Activated CD8-positive, alpha-beta memory T cell treated with anti-CD3 and anti-CD28 coated beads, Interleukin-2, amount 50 U/mL, for 1 hour (primary cell): ENCODE data around the gene CDH13.

ENCODE experiments used
- DNase-seq: peaks from one replicate; pipeline ENCODE4 v3.0.0-alpha.2; 2020; ENCODE audit errors: extremely low read depth

Gene CDH13

DNA sequence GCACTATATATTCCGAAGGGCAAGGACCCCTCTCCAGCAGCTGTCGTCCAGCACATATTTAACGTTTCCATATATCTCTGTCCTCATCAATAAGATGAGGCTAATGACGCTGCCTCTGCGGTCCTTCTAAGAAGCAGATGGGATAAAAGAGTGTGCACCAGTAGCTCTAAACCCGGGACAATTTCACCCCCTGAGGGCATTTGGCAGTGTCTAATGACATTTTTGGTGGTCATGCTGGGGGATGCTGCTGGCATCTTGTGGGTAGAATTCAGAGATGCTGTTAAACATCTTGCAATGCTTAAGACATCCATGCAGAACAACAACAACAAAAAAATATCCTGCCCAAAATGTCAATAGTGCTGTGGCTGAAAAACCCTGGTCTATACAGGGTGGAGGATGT lies 372.9 kb downstream of the CDH13 start:
- no peak for DNase-seq

DNA sequence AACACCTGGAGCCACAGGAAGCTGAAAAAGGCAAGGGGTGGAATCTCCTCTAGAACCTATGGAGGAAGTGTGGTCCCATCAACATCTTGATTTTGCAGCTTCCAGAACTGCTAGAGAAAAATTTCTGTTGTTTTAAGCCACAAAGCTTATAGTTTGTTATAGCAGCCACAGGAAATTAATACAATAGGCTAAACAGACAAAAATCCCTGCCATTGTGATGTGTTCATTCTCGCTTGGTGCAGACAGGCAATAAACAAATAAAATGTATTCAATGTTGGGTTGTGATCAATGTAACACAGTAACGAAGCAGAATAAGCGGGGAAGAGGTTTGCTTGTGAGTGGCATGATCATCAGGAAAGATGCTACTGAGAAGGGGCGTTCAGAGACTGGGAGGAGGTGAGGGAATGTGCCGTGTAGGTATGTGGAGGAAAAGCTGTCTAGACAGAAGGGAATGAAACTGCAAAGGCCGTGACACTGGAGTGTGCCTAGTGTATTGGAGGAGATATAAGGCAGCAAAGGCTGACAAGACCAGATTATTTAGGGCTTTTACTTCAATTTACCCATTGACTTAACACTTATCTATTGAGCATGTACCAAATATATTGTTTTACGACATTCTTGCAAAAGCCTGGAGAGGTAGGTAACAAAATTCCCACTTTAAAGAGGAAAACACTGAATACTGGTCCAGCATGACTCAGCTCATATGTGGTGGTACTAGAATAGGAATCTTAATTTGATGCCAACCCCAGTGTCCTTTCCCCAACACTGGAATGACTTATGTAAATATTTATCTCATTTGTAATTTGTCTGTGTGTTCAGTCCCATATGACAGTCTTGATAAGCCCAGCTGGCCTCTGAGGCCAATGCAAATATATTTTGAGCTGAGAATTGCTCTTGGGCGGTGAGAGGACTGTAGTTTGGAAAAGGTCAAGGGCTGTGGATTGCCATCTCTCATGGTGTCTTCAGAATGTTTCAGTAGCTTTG lies 375.9 kb downstream of the CDH13 start:
- DNase-seq: no peak

- no peak for DNase-seq
Observed at GRCh38 chr16:83004868-83005652, 378.3 kb downstream of the CDH13 start.

DNA sequence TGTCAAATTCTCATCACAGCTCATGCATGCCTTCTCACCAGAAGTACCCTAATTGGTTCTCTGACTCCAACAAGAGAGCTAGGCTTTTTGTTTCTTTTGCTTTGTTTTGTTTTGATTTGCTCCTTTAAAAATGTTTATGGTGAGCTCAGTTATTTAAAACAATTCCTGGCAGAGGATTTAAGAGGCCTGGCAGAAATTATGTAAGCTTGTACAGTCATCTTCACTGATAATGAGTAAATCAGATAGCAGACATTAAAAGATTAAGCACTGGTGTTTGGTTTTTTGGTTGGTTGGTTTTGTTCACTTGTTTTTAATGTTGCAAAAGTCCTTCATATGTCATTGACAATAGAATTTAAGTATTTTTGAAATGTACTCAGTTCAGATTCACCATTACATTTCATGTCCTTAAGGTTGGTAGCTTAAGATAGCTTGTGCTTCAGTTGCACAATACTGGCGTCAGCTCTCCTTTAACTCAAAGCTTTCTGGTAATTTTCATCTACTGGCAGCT lies 378.9 kb downstream of the CDH13 start:
- DNase-seq: no peak

GRCh38 chr16:83010776-83011720 lies 384.3 kb downstream of the CDH13 start:
- DNase-seq: no peak

- no peak for DNase-seq
Observed at GRCh38 chr16:83011939-83012338, 385.2 kb downstream of the CDH13 start.

DNA sequence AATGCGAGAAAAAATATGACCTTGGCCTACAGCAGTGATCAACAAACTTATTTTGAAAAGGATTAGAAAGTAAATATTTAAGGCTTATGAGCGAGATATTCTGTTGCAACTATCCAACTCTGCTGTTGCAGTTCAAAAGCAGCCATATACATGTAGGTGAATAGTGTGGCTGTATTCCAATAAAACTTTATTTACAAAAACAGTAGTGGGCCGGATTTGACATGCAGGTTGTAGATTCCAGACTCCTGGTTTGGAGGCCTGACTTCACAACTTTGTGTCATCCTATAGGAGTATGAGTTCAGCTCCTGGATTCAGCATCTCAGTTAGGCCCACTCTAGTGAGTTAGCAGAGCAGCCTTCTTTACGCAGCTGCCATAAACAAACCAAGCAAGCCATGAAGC lies 386.3 kb downstream of the CDH13 start:
- no peak for DNase-seq

DNA sequence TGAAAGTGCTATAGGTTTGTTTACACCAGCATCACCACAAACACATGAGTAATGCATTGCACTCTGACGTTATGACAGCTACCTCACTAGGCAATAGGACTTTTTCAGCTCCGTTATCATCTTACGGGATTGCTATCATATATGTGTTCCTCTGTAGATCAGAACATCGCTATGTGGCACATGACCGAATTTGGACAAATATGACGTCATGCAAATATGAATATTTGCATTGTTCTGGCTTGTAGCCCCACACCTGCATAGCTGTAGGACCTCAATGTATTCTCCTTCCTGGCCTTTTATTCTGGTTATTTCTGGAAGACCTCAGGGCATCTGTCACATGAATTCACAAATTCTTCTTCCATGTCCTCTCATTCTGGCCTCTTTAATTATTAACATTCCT lies 393.2 kb downstream of the CDH13 start:
- DNase-seq: no peak

DNA sequence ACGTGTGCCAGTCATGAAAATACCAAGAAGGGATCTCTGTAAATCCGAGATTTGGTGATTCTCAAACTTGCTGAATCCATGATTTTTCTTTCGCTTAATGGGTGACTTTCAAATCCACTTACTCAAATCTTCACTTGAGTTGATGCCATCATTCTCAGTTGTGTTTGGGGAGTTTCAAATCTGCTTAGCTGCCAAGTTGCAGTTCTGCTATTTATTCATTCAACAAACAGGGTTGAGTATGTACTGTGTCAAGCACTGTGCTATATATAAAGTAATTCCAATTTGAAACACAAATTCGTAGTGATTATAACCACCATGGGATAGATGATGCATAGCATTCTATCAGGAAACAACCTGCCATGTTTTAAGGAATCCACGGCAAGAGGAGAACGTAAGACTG lies 394.3 kb downstream of the CDH13 start:
- DNase-seq: no peak

DNA sequence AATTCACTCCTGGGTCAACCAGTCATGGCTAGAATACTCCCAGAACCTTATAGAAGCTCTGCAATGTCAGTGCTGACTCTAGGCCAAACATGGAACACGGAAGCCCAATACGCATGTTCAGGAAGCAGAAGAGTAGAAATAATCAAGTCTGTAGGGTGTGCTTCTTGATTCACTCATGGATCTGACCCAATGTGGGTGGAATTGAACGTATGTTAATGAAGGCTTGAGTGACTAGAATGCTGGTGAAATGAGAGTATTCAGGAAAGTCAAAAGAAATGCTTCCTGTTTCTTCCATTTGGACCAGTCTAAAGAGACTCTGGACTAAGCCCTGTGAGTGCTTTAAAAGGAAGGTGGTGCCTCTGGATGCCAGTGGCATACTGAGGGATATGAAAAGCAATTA lies 395.0 kb downstream of the CDH13 start:
- DNase-seq: no peak

- DNase-seq: no peak
Observed at GRCh38 chr16:83023011-83023410, 396.2 kb downstream of the CDH13 start.

GRCh38 chr16:83023640-83024039 lies 396.9 kb downstream of the CDH13 start:
- DNase-seq: no peak

DNA sequence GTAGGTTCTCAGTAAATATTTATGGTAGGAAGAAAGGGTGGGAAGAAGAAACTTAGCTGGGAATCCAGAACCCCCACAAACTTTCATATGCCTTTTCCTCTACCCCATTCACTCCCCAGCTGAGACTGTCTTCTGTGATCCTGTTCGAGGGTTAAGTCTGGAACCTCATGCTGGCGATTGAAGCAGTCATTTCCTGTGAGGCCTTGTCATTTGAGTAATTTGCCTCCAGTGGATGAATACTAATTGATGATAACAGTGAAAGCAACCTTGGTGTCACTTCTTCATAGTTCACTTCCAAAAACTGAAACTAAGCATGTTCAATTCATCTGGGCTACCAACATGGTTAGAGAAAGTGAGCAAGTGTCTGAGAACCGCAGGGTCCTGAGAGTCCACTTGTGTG lies 401.2 kb downstream of the CDH13 start:
- no peak for DNase-seq

- DNase-seq: no peak
Observed at GRCh38 chr16:83029467-83029866, 402.7 kb downstream of the CDH13 start.

GRCh38 chr16:83031524-83031923 lies 404.8 kb downstream of the CDH13 start:
- DNase-seq: no peak

DNA sequence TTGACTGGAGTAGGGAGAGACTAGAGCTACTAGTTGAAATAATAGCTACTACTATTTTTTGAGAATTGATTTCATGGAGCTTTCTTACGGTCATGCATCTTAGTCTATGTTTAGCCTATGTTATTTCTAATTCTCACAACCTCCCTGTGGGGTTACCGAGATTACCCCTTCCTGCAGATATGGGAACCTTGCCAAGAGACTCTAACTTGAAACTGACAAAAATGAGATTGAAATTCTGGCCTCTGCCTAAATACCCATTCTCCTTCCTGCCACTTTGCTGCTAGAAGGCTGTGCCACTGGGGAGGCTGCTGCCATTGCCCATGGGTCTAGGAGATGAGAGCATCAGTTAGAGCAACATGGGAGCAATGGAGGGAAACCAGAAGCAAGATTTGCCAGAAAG lies 410.3 kb downstream of the CDH13 start:
- no peak for DNase-seq

DNA sequence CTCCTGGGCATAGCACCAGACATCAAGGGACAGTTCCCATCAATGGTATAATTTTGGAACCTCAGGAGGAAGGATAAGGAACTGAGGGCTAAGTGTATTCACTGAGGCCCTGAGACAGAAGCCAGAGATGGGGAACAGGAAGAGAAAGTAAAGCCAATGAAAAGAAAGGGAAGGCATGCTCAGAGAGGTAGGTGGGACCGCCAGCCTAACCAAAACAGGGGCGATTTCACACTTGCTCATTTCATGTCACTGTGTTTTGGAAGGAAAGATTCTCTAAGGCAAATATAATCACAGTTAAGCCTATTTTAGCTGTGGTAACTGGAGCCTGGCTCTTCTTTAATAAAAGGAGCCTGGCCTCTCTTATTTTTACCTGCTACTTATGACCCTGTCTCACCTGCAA lies 411.1 kb downstream of the CDH13 start:
- DNase-seq: no peak

GRCh38 chr16:83040174-83040573 lies 413.4 kb downstream of the CDH13 start:
- no peak for DNase-seq

GRCh38 chr16:83044589-83044988 lies 417.8 kb downstream of the CDH13 start:
- no peak for DNase-seq

DNA sequence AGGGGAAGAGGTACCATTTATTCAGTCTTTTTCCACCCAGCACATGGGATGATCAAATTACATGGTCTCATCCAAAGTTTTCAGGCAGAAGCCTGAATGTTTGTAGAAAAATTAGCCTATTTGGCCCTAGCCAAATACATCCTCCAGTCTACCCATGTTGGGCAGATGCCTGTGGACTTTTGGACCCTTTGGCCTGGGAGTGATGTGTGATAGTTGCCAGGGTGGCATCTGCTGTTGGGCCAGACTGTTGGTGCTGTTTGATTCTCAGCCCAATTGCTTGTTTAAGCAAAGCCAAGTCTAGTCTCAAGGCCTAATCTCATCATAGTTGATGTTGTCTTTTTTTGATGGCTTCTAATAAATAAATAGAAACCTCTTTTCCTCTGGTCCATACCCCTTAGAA lies 419.0 kb downstream of the CDH13 start:
- no peak for DNase-seq

DNA sequence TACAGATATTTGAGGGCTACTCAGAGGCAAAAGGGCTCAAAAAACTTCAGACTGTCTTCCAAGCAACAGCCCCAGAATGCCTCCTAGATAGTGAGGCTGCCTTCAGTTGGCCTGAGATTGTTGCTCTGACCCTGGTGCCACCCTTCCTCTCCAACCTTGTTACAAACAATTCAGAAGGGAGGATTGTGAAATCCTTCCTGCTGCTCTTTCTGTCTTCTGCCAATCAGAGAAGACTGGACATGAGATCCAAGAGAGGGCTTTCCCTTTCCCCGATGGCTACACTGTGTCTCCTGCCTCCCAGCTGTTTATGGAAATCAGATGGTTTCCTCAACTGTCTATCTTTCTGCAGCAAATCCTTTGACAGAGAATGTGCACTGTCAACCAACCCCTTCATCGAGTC lies 419.9 kb downstream of the CDH13 start:
- no peak for DNase-seq

DNA sequence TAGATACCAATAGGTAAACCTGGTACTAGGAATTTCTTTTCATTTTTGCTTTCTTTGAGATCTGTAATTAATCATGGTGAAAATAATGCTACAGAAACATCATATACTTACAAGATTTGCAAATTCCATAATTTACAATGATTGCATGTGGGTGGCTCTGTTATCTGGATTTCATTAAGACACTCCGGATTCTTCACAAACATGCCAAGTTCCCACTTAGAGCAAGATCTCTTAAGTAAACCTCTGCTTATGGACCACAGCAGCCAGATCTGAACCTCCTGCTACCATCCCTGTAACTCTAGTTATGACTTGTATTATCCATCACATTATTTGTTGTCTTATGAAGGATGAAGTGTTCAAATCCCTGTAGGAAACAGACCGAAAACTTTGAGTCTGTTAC lies 424.7 kb downstream of the CDH13 start:
- DNase-seq: no peak
